Measurements from ENCODE around the gene AURKA. TPM values are rescaled to one million over a fixed set of nuclear protein-coding genes. Genes with fewer than 3 reads are reported as not detected.

The AURKA gene
- total and polyA plus RNA-seq, 9 of the 15 experiments (the other 6 are each of a cell fraction or from before 2014, with no cell fraction given) = 72.7 to 162 (median 113) TPM

- TF ChIP-seq CTCFL (IDR thresholded peaks at IDR 0.05; ENCODE audit: borderline replicate concordance, insufficient read depth, low read depth, low read length, poor library complexity, severe bottlenecking) = no peak
- no peak for TF ChIP-seq ZNF77 (CRISPR knock-in tag; IDR thresholded peaks at IDR 0.05)
- TF ChIP-seq ASH1L (IDR thresholded peaks at IDR 0.05; ENCODE audit: borderline replicate concordance, low read depth, partially characterized antibody) = no peak
- no peak; the same call in 1 of the 2 replicates for TF ChIP-seq CREB3 (tag; conservative IDR thresholded peaks at IDR 0.05; ENCODE audit: low read depth)
- no peak for TF ChIP-seq SRSF9 (IDR thresholded peaks at IDR 0.05; ENCODE audit: borderline replicate concordance, low read depth, low read length)
- no peak for TF ChIP-seq IRF2 (CRISPR knock-in tag; IDR thresholded peaks at IDR 0.05)
- TF ChIP-seq HLTF (IDR thresholded peaks at IDR 0.05) = peak; percentile 88
- peak; percentile 63 for TF ChIP-seq KHSRP (IDR thresholded peaks at IDR 0.05)
- peak; percentile 81 for TF ChIP-seq HES1 (IDR thresholded peaks at IDR 0.05; ENCODE audit: low read depth)
- no peak for TF ChIP-seq THRAP3 (IDR thresholded peaks at IDR 0.05; ENCODE audit: borderline replicate concordance)
- no peak for TF ChIP-seq ERF (CRISPR knock-in tag; IDR thresholded peaks at IDR 0.05)
- no peak for TF ChIP-seq ATF2 (CRISPR knock-in tag; IDR thresholded peaks at IDR 0.05)
- no peak for TF ChIP-seq HNRNPH1 (optimal IDR thresholded peaks at IDR 0.05; ENCODE audit: low read depth, low read length)
- TF ChIP-seq ZNF197 (CRISPR knock-in tag; IDR thresholded peaks at IDR 0.05; ENCODE audit: low read depth) = 0 out of 2 replicates have a peak, but pooled peaks have one; percentile 46
- no peak for TF ChIP-seq ZBTB26 (CRISPR knock-in tag; IDR thresholded peaks at IDR 0.05)
- peak; percentile 50; the same call in 1 of the 2 replicates for TF ChIP-seq JUN (IDR thresholded peaks at IDR 0.05; ENCODE audit: borderline replicate concordance, low read depth, low read length)
- TF ChIP-seq JUN (CRISPR knock-in tag; IDR thresholded peaks at IDR 0.05; ENCODE audit: borderline replicate concordance) = no peak
- no peak for TF ChIP-seq ZNF316 (IDR thresholded peaks at IDR 0.05)
- no peak for TF ChIP-seq SNIP1 (IDR thresholded peaks at IDR 0.05; ENCODE audit: low read depth)
- peak; percentile 10; the same call in 1 of the 2 replicates for TF ChIP-seq BACH1 (tag; IDR thresholded peaks at IDR 0.05)
- TF ChIP-seq CHD1 (IDR thresholded peaks at IDR 0.05; ENCODE audit: low read length) = no peak
- no peak for TF ChIP-seq CBX8 (IDR thresholded peaks at IDR 0.05; ENCODE audit: borderline replicate concordance, extremely low read depth, low read depth, low read length, poor library complexity, severe bottlenecking)
- no peak for TF ChIP-seq NUFIP1 (IDR thresholded peaks at IDR 0.05; ENCODE audit: partially characterized antibody)
These were observed 29.1 kb downstream of the AURKA start (continued) for GRCh38 chr20:56362833-56363413.

Data from K562 (cell line).